PC-3 (cell line): ENCODE results near the gene KL. TPM values are rescaled to one million over a fixed set of nuclear protein-coding genes. Genes with fewer than 3 reads are reported as not detected.

Experiments used
- ATAC-seq: fragments of 200-7000 bp; cut with Tn5 transposase; 2 replicates; pipeline ENCODE4 v1.9.1; 2020; ENCODE audit warnings: mild to moderate bottlenecking, moderate library complexity
- BruUV-seq: library from RNA; stranded (reverse); fragments of 400-500 nt; replicated peaks from 2 replicates; lab custom pipeline; 2021; lab: Mats Ljungman, UMichigan
- CTCF ChIA-PET: fragments of 300-600 bp; sonication (Branson Sonifier 250); formaldehyde crosslinking; loops from one replicate; lab custom pipeline; 2022; ENCODE audit warnings: antibody characterized with exemption; lab: Charles Lee
- POLR2A ChIA-PET: fragments of 300-600 bp; sonication (Branson Sonifier 250); formaldehyde crosslinking; loops from one replicate; lab custom pipeline; 2022; ENCODE audit warnings: antibody characterized with exemption; ENCODE audit not compliant: unreplicated experiment; lab: Charles Lee
- DNase-seq: peaks from one replicate; pipeline ENCODE4 v3.0.0-alpha.2; 2015
- H2AFZ ChIP-seq: fragments of 300-600 bp; sonication (generic); 2 replicates; pipeline ENCODE4 v1.6.0; 2016; ENCODE audit warnings: antibody characterized with exemption, low read length
- H3F3A ChIP-seq: fragments of 300-600 bp; sonication (generic); one replicate; pipeline ENCODE4 v1.6.0; 2017; ENCODE audit warnings: antibody characterized with exemption, low read length, control low read depth, mild to moderate bottlenecking; ENCODE audit not compliant: unreplicated experiment
- H3K27ac ChIP-seq: fragments of 300-600 bp; sonication (generic); 2 replicates; pipeline ENCODE4 v1.5.1; 2016; ENCODE audit warnings: mild to moderate bottlenecking, low read length
- H3K27me3 ChIP-seq: fragments of 300-600 bp; sonication (generic); 2 replicates; pipeline ENCODE4 v1.6.1; 2016; ENCODE audit warnings: low read length, mixed read lengths
- H3K36me3 ChIP-seq: fragments of 300-600 bp; sonication (generic); 2 replicates; pipeline ENCODE4 v1.6.1; 2016; ENCODE audit warnings: low read depth, mixed run types, low read length, mixed read lengths
- H3K4me1 ChIP-seq: fragments of 300-600 bp; sonication (generic); 2 replicates; pipeline ENCODE4 v1.5.1; 2016; ENCODE audit warnings: low read length; ENCODE audit not compliant: insufficient read depth
- H3K4me2 ChIP-seq: fragments of 300-600 bp; sonication (generic); 2 replicates; pipeline ENCODE4 v1.6.0; 2016; ENCODE audit warnings: low read length
- H3K4me3 ChIP-seq: fragments of 300-600 bp; sonication (generic); 2 replicates; pipeline ENCODE4 v1.5.1; 2016; ENCODE audit warnings: mild to moderate bottlenecking, low read length, mixed read lengths
- H3K79me2 ChIP-seq: fragments of 300-600 bp; sonication (generic); 2 replicates; pipeline ENCODE4 v1.6.1; 2017; ENCODE audit warnings: low read length, mixed read lengths
- H3K9ac ChIP-seq: fragments of 300-600 bp; sonication (generic); 2 replicates; pipeline ENCODE4 v1.6.0; 2016; ENCODE audit warnings: mild to moderate bottlenecking, low read length
- H3K9me2 ChIP-seq: fragments of 300-600 bp; sonication (generic); replicated peaks from 2 replicates; pipeline ENCODE4 v1.6.1; 2016; ENCODE audit warnings: mixed run types, low read length, mixed read lengths
- H3K9me3 ChIP-seq: fragments of 300-600 bp; sonication (generic); 2 replicates; pipeline ENCODE4 v1.6.1; 2016; ENCODE audit warnings: low read length, mixed read lengths
- H4K20me1 ChIP-seq: fragments of 300-600 bp; sonication (generic); 2 replicates; pipeline ENCODE4 v1.6.1; 2016; ENCODE audit warnings: low read length, mixed read lengths
- EZH2 ChIP-seq: fragments of 300-600 bp; sonication (generic); IDR thresholded peaks from one replicate; pipeline ENCODE4 v1.6.1; 2017; ENCODE audit warnings: antibody characterized with exemption, mild to moderate bottlenecking, low read length; ENCODE audit not compliant: unreplicated experiment
- EZH2phosphoT487 ChIP-seq: fragments of 300-600 bp; sonication (generic); IDR thresholded peaks from 2 replicates; pipeline ENCODE4 v1.6.1; 2018; ENCODE audit warnings: mild to moderate bottlenecking, antibody characterized with exemption, low read length, borderline replicate concordance
- intact Hi-C: fragments of 100-400 bp; cut with micrococcal nuclease; formaldehyde crosslinking; loops from 2 replicates; pipeline ENCODE4 v1.9.0; 2023
- total RNA-seq: library from RNA; depleted of rRNA; stranded (reverse); fragments of >200 nt; gene quantifications from 2 replicates; pipeline ENCODE4 v1.2.3, GENCODE V29; 2014
- TF ChIP-seq, protein P1 (sequence below): fragments of 300-600 bp; sonication (generic); conservative IDR thresholded peaks from 2 replicates; pipeline ENCODE4 v1.5.1; 2017; ENCODE audit warnings: antibody characterized with exemption, low read depth, mild to moderate bottlenecking, low read length

The KL gene
- total RNA-seq, 1 experiment from 2014 or later = 0.07 TPM

DNA sequence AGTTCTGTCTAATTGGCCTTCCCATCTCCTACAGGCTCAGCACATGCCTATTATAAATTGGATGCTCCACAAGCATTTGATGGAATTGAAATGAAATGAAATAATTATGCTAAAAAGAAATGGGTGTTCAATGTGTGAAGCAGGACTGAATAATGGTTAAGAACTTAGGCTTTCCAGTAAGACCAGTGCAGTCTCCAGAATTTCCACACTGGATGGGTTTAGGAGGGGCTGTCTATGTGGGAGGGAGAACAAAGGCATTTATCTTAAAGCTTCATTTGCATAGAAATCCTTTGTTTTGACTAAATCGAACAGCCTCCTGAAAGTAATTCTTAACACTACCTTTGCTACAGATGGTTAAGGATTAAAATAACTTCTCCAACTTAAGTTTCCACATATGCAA lies 47.9 kb upstream of the KL start:
- no peaks in the 10 kb centered on the region for H3K9me2 ChIP-seq
- no peak overlapping the region for H3K4me3 ChIP-seq
- TF ChIP-seq, protein P1, sequence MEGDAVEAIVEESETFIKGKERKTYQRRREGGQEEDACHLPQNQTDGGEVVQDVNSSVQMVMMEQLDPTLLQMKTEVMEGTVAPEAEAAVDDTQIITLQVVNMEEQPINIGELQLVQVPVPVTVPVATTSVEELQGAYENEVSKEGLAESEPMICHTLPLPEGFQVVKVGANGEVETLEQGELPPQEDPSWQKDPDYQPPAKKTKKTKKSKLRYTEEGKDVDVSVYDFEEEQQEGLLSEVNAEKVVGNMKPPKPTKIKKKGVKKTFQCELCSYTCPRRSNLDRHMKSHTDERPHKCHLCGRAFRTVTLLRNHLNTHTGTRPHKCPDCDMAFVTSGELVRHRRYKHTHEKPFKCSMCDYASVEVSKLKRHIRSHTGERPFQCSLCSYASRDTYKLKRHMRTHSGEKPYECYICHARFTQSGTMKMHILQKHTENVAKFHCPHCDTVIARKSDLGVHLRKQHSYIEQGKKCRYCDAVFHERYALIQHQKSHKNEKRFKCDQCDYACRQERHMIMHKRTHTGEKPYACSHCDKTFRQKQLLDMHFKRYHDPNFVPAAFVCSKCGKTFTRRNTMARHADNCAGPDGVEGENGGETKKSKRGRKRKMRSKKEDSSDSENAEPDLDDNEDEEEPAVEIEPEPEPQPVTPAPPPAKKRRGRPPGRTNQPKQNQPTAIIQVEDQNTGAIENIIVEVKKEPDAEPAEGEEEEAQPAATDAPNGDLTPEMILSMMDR = no peak
- TF ChIP-seq EZH2 (no peak), EZH2phosphoT487 (no peak)
- no peak overlapping the region for H3K9ac ChIP-seq
- ATAC-seq (no peak), DNase-seq (no peak)
- no peaks in the 10 kb centered on the region for H3K4me1 ChIP-seq
- H3K9me3 ChIP-seq = no peaks in the 10 kb centered on the region
- H4K20me1 ChIP-seq = no peaks in the 10 kb centered on the region
- intact Hi-C loops = no loop called here
- no peak overlapping the region for H3K4me2 ChIP-seq
- BruUV-seq = no TSS peak
- H3K27me3 ChIP-seq = no peaks in the 10 kb centered on the region
- H3F3A ChIP-seq = no peaks in the 10 kb centered on the region
- no peaks in the 10 kb centered on the region for H3K36me3 ChIP-seq
- ChIA-PET CTCF (no interaction called here), POLR2A (no interaction called here)
- no peak overlapping the region for H2AFZ ChIP-seq
- no peak overlapping the region for H3K27ac ChIP-seq
- H3K79me2 ChIP-seq = no peaks in the 10 kb centered on the region

GRCh38 chr13:32968793-32969192 lies 47.4 kb upstream of the KL start:
- Histone ChIP-seq H3K4me3 (no peak overlapping the region), H3K4me2 (no peak overlapping the region), H3K27me3 (no peaks in the 10 kb centered on the region), H3K79me2 (no peaks in the 10 kb centered on the region), H3K9me3 (no peaks in the 10 kb centered on the region), H3K9me2 (no peaks in the 10 kb centered on the region), H3K9ac (no peak overlapping the region), H3F3A (no peaks in the 10 kb centered on the region), H2AFZ (no peak overlapping the region), H3K27ac (no peak overlapping the region), H3K4me1 (no peaks in the 10 kb centered on the region), H3K36me3 (no peaks in the 10 kb centered on the region), H4K20me1 (no peaks in the 10 kb centered on the region)
- CTCF ChIA-PET = no interaction called here
- DNase-seq (no peak), ATAC-seq (no peak)
- POLR2A ChIA-PET = no interaction called here
- BruUV-seq = no TSS peak
- TF ChIP-seq EZH2phosphoT487 (no peak), EZH2 (no peak)
- TF ChIP-seq, protein P1 = no peak
- intact Hi-C loops = no loop called here

DNA sequence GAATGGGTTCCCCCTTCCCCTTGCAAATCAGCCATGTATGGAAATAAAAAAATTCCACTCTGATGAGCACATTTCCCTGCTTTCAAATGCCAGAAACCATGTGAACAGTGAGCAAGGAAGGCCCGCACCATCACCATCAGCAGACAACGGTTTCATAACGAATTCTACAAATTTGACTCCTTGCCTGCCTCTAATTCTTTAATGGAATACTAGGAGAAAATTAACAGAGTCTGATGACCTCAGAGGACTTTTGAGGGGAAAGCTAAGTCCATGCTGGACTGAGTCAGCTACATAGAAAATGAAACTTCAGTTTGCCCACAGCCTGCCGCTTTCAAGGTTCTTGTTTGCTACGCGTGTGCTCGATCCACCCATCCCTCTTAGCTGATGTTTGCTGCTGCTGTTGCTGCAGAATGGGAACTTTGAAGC lies 46.7 kb upstream of the KL start:
- Histone ChIP-seq H4K20me1 (no peaks in the 10 kb centered on the region), H3K27me3 (no peaks in the 10 kb centered on the region), H3K9me3 (no peaks in the 10 kb centered on the region), H3K9me2 (no peaks in the 10 kb centered on the region), H2AFZ (no peak overlapping the region), H3K27ac (no peak overlapping the region), H3K36me3 (no peaks in the 10 kb centered on the region), H3F3A (no peaks in the 10 kb centered on the region), H3K4me2 (no peak overlapping the region), H3K4me3 (no peak overlapping the region), H3K79me2 (no peaks in the 10 kb centered on the region), H3K4me1 (no peaks in the 10 kb centered on the region), H3K9ac (no peak overlapping the region)
- ATAC-seq (no peak), DNase-seq (no peak)
- ChIA-PET CTCF (no interaction called here), POLR2A (no interaction called here)
- intact Hi-C loops = no loop called here
- TF ChIP-seq EZH2phosphoT487 = no peak
- TF ChIP-seq, protein P1 = no peak
- BruUV-seq = no TSS peak
